Bronchial epithelial cell (primary cell): ENCODE data around the gene CYB561A3. TPM values are rescaled to one million over a fixed set of nuclear protein-coding genes. Genes with fewer than 3 reads are reported as not detected.

Source experiments
- DNase-seq: peaks from one replicate; pipeline ENCODE4 v3.0.0-alpha.2; 2010; ENCODE audit warnings: low read depth
- FAIRE-seq: peaks from 2 replicates; lab custom pipeline; 2011; peaks lifted over from hg19 to GRCh38; lab: Jason Lieb, UNC
- H3K27me3 ChIP-seq: 2 replicates; pipeline ENCODE4 v1.5.1; 2011; ENCODE audit warnings: low read length; ENCODE audit not compliant: control insufficient read depth, insufficient read depth
- H3K36me3 ChIP-seq: 2 replicates; pipeline ENCODE4 v1.5.1; 2011; ENCODE audit warnings: low read length; ENCODE audit not compliant: control insufficient read depth, insufficient read depth
- H3K4me3 ChIP-seq: 2 replicates; pipeline ENCODE4 v1.5.1; 2011; ENCODE audit warnings: mild to moderate bottlenecking, low read depth, low read length, control low read depth
- total RNA-seq: library from RNA; depleted of rRNA; stranded (reverse); fragments of >200 nt; gene quantifications from 2 replicates; pipeline ENCODE4 v1.2.1, GENCODE V29; 2014
- TF ChIP-seq, protein P1 (sequence below): IDR thresholded peaks from 2 replicates; pipeline ENCODE4 v1.5.1; 2011; ENCODE audit warnings: mild to moderate bottlenecking, moderate library complexity, low read length, control low read depth, inconsistent platforms; ENCODE audit not compliant: insufficient read depth, severe bottlenecking

CYB561A3 gene
- total RNA-seq, 1 donor from 2014 or later = 30.8 TPM

GRCh38 chr11:61305417-61305816 is 56.3 kb downstream of the CYB561A3 start:
- DNase-seq = no peak
- TF ChIP-seq, protein P1, sequence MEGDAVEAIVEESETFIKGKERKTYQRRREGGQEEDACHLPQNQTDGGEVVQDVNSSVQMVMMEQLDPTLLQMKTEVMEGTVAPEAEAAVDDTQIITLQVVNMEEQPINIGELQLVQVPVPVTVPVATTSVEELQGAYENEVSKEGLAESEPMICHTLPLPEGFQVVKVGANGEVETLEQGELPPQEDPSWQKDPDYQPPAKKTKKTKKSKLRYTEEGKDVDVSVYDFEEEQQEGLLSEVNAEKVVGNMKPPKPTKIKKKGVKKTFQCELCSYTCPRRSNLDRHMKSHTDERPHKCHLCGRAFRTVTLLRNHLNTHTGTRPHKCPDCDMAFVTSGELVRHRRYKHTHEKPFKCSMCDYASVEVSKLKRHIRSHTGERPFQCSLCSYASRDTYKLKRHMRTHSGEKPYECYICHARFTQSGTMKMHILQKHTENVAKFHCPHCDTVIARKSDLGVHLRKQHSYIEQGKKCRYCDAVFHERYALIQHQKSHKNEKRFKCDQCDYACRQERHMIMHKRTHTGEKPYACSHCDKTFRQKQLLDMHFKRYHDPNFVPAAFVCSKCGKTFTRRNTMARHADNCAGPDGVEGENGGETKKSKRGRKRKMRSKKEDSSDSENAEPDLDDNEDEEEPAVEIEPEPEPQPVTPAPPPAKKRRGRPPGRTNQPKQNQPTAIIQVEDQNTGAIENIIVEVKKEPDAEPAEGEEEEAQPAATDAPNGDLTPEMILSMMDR = no peak
- no peak for FAIRE-seq
- Histone ChIP-seq H3K4me3 (no peak overlapping the region), H3K36me3 (peaks cover 40% of the 10 kb centered on the region), H3K27me3 (no peaks in the 10 kb centered on the region)

DNA sequence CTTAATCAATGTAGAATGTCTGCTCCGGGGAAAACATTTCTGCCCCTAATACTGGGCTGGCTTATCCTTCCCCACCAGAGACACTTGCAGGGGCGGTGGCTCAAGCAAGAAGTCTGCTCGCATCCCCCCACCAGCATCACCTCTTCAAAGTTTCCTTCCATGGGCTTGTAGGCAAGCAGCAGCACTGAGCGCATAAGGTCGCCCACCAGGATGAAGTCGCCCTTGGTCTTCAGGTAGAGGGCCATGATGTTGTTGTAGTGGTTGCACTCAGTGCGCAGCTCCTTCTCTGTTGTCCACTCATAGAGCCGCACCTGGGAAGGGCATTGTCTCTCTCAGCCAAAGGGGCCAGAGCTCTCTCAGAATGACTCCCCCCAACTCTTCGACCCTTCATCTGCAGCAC is 58.0 kb downstream of the CYB561A3 start:
- no peaks in the 10 kb centered on the region for H3K27me3 ChIP-seq
- TF ChIP-seq, protein P1 = no peak
- peaks cover 33% of the 10 kb centered on the region for H3K36me3 ChIP-seq
- no peak for DNase-seq
- no peak overlapping the region for H3K4me3 ChIP-seq
- no peak for FAIRE-seq

DNA sequence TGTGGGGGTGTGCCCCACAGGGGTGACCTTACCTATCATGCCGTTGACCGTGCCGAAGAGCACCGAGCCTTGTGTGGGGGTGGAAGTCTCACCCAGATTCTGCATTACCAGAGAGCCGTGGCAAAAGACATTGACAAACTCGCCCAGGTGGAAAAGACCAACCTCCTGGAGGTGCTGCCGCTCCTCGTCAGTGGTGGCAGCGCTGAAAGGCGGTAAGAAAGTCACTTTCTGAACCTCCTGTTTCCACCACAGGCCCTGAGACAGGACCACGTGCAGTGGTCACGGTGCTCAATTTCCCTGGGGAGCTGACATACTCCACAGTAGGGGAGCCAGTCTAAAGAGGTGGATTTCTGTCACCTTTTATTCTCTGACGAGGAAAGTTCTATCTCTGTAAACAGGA is 59.1 kb downstream of the CYB561A3 start:
- peaks cover 30% of the 10 kb centered on the region for H3K36me3 ChIP-seq
- TF ChIP-seq, protein P1 = no peak
- no peak for DNase-seq
- no peak for FAIRE-seq
- H3K4me3 ChIP-seq = no peak overlapping the region
- H3K27me3 ChIP-seq = no peaks in the 10 kb centered on the region

Other genes with a start within 250 kb of the CYB561A3 start
- 8.7 and 11.3 TPM in 2 replicates for gene VPS37C, start 200.5 kb downstream of the CYB561A3 start, total RNA-seq
- not detected in 2 replicates for gene PGA3, start 158.4 kb downstream of the CYB561A3 start, total RNA-seq
- not detected in 2 replicates for gene PGA4, start 139.5 kb downstream of the CYB561A3 start, total RNA-seq
- gene PGA5, start 120.7 kb downstream of the CYB561A3 start, total RNA-seq = not detected in 2 replicates
- 0.26 TPM in 2 replicates for gene VWCE, start 66.6 kb downstream of the CYB561A3 start, total RNA-seq
- gene DDB1, start 28.8 kb downstream of the CYB561A3 start, total RNA-seq = 154 and 228 TPM in 2 replicates
- 22.3 and 22.9 TPM in 2 replicates for gene TKFC, start 28.7 kb downstream of the CYB561A3 start, total RNA-seq
- gene TMEM138, start 492 bp upstream of the CYB561A3 start, total RNA-seq = 10.0 and 12.7 TPM in 2 replicates
- gene TMEM216, start 30.7 kb upstream of the CYB561A3 start, total RNA-seq = 6.1 and 9.2 TPM in 2 replicates
- gene CPSF7, start 68.1 kb upstream of the CYB561A3 start, total RNA-seq = 10.8 and 11.9 TPM in 2 replicates
- gene SDHAF2, start 68.2 kb upstream of the CYB561A3 start, total RNA-seq = 35.3 and 51.3 TPM in 2 replicates
- under 0.01 TPM in 1 of 2 replicates, not detected in the other for gene LRRC10B, start 146.9 kb upstream of the CYB561A3 start, total RNA-seq
- gene SYT7, start 219.2 kb upstream of the CYB561A3 start, total RNA-seq = 21.1 and 34.4 TPM in 2 replicates